SK-N-SH treated with all-trans-retinoic acid at 6 μM for 48 hours (cell line): Measurements from ENCODE around the gene BRSK1.

Experiments
- ARNTL ChIP-seq: fragments of 450-650 bp; formaldehyde crosslinking; IDR thresholded peaks from 2 replicates; pipeline ENCODE4 v1.5.0; 2020; ENCODE audit warnings: low read depth, mild to moderate bottlenecking, moderate library complexity, borderline replicate concordance
- GLIS3 ChIP-seq: fragments of 250-450 bp; sonication (Bioruptor Pico); IDR thresholded peaks from 2 replicates; pipeline ENCODE4 v1.5.0; 2020; ENCODE audit warnings: mild to moderate bottlenecking, moderate library complexity
- ISL1 ChIP-seq: fragments of 250-450 bp; sonication (Bioruptor Pico); IDR thresholded peaks from 2 replicates; pipeline ENCODE4 v2.1.2; 2022; ENCODE audit warnings: mild to moderate bottlenecking, moderate library complexity
- PATZ1 ChIP-seq: fragments of 250-450 bp; sonication (Bioruptor Pico); IDR thresholded peaks from 2 replicates; pipeline ENCODE4 v1.8.0; 2020; ENCODE audit warnings: mild to moderate bottlenecking, moderate library complexity, borderline replicate concordance
- ZNF70 ChIP-seq: fragments of 450-650 bp; formaldehyde crosslinking; IDR thresholded peaks from 2 replicates; pipeline ENCODE4 v1.5.0; 2020; ENCODE audit warnings: mild to moderate bottlenecking, moderate library complexity

DNA sequence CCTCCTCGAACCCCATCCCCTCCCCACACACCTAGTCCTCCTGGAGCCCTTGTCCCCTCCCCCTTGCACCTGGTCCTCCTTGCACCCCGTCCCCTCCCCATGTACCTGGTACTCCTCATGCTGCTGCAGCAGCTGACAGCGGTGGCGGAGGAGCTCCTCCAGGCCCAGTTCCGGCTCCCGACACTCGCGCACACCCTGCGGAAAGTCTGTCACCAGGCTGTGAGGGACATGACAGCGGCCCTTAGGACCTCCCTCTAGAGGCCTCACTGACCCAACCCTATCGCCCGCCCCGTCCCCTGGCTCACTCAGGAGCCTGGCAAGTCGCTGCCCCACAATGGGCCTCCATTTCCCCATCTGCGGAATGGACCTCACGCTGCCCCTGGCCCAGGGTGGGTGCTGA lies 18.6 kb upstream of the BRSK1 start:
- no peak for TF ChIP-seq GLIS3 (CRISPR knock-in tag)
- TF ChIP-seq ISL1 (CRISPR knock-in tag) = no peak
- TF ChIP-seq PATZ1 (CRISPR knock-in tag) = no peak
- TF ChIP-seq ARNTL = no peak
- TF ChIP-seq ZNF70 (CRISPR knock-in tag) = no peak
